MM.1S (cell line): Measurements from ENCODE around the gene DDX52.
A peak's percentile ranks its signal among the peaks of the same experiment; 100 is the strongest.

Source experiments
- DNase-seq: peaks from one replicate; pipeline ENCODE4 v3.0.0-alpha.2; 2015
- H2AFZ ChIP-seq: fragments of 300-600 bp; sonication (generic); 2 replicates; pipeline ENCODE4 v1.6.0; 2016; ENCODE audit warnings: antibody characterized with exemption, low read length
- H3F3A ChIP-seq: fragments of 300-600 bp; sonication (generic); 2 replicates; pipeline ENCODE4 v1.6.1; 2016; ENCODE audit warnings: mild to moderate bottlenecking, antibody characterized with exemption, low read length, moderate library complexity, mixed read lengths; ENCODE audit not compliant: insufficient read depth
- H3K27ac ChIP-seq: fragments of 300-600 bp; sonication (generic); 2 replicates; pipeline ENCODE4 v1.5.1; 2016; ENCODE audit warnings: mild to moderate bottlenecking, low read length
- H3K27me3 ChIP-seq: fragments of 300-600 bp; sonication (generic); replicated peaks from 2 replicates; pipeline ENCODE4 v1.6.0; 2016; ENCODE audit warnings: low read length; ENCODE audit not compliant: insufficient read depth
- H3K36me3 ChIP-seq: fragments of 300-600 bp; sonication (generic); replicated peaks from 2 replicates; pipeline ENCODE4 v1.6.1; 2016; ENCODE audit warnings: mild to moderate bottlenecking, low read length, mixed read lengths; ENCODE audit not compliant: insufficient read depth
- H3K4me1 ChIP-seq: fragments of 300-600 bp; sonication (generic); 2 replicates; pipeline ENCODE4 v1.6.1; 2016; ENCODE audit warnings: low read length, mixed read lengths
- H3K4me2 ChIP-seq: fragments of 300-600 bp; sonication (generic); 2 replicates; pipeline ENCODE4 v1.6.0; 2016; ENCODE audit warnings: low read depth, low read length
- H3K4me3 ChIP-seq: fragments of 300-600 bp; sonication (generic); 2 replicates; pipeline ENCODE4 v1.5.1; 2016; ENCODE audit warnings: low read length, mixed read lengths
- H3K79me2 ChIP-seq: fragments of 300-600 bp; sonication (generic); 2 replicates; pipeline ENCODE4 v1.6.1; 2016; ENCODE audit warnings: mixed run types, low read length, mixed read lengths
- H3K9ac ChIP-seq: fragments of 300-600 bp; sonication (generic); 2 replicates; pipeline ENCODE4 v1.6.1; 2016; ENCODE audit warnings: low read length, mixed read lengths
- H3K9me2 ChIP-seq: fragments of 300-600 bp; sonication (generic); replicated peaks from 2 replicates; pipeline ENCODE4 v1.6.1; 2016; ENCODE audit warnings: mild to moderate bottlenecking, low read length, mixed read lengths; ENCODE audit not compliant: insufficient read depth
- H3K9me3 ChIP-seq: fragments of 300-600 bp; sonication (generic); replicated peaks from 2 replicates; pipeline ENCODE4 v1.6.1; 2016; ENCODE audit warnings: mild to moderate bottlenecking, low read length, mixed read lengths; ENCODE audit not compliant: insufficient read depth
- H4K20me1 ChIP-seq: fragments of 300-600 bp; sonication (generic); 2 replicates; pipeline ENCODE4 v1.6.1; 2016; ENCODE audit warnings: mild to moderate bottlenecking, low read length, moderate library complexity, mixed read lengths; ENCODE audit not compliant: insufficient read depth
- EZH2 ChIP-seq: fragments of 300-600 bp; sonication (generic); optimal IDR thresholded peaks from 2 replicates; pipeline ENCODE3; 2017; ENCODE audit warnings: low read depth, mild to moderate bottlenecking, antibody characterized with exemption, low read length, mixed read lengths
- EZH2phosphoT487 ChIP-seq: fragments of 300-600 bp; sonication (generic); IDR thresholded peaks from 2 replicates; pipeline ENCODE4 v1.6.1; 2018; ENCODE audit warnings: antibody characterized with exemption, low read length
- TF ChIP-seq, protein P1 (sequence below): fragments of 300-600 bp; sonication (generic); IDR thresholded peaks from 2 replicates; pipeline ENCODE4 v1.5.1; 2016; ENCODE audit warnings: antibody characterized with exemption, low read length, mixed read lengths

DDX52 gene, protein sequence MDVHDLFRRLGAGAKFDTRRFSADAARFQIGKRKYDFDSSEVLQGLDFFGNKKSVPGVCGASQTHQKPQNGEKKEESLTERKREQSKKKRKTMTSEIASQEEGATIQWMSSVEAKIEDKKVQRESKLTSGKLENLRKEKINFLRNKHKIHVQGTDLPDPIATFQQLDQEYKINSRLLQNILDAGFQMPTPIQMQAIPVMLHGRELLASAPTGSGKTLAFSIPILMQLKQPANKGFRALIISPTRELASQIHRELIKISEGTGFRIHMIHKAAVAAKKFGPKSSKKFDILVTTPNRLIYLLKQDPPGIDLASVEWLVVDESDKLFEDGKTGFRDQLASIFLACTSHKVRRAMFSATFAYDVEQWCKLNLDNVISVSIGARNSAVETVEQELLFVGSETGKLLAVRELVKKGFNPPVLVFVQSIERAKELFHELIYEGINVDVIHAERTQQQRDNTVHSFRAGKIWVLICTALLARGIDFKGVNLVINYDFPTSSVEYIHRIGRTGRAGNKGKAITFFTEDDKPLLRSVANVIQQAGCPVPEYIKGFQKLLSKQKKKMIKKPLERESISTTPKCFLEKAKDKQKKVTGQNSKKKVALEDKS

DNA sequence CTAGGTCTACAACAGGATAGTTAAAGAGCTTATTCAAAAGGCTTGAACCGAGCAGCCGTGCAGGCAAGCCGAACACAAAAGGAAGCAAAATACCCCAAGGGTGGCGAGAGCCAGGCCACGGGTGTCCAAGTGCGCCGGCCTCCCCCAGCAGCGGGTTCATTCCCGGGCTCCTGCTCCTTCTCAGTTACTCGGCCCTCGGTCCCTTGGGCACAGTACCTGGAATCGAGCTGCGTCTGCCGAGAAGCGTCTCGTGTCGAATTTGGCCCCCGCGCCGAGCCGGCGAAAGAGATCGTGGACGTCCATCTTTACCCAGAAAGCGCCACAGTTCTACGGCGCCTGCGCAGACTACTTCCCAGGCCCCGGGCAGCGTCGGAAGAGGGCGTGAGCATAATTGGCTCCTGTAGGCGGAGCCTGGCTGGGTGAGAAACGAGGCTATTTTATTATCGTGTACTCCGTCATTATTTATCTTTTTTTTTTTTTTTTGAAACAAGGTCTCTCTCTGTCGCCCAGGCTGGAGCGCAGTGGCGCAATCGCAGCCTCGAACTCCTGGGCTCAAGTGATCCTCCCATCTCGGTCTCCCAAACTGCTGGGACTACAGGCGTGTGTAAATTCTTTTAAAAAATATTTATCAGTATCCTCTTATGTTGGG lies at the start of gene DDX52:
DDX52 (minus strand) TSS at position 329 of the 649 bp plus-strand sequence; CDS start at position 303, 26 bp downstream.
- H3K4me3 ChIP-seq: peak within 1 kb of the TSS; percentile 83
- TF ChIP-seq, protein P1, sequence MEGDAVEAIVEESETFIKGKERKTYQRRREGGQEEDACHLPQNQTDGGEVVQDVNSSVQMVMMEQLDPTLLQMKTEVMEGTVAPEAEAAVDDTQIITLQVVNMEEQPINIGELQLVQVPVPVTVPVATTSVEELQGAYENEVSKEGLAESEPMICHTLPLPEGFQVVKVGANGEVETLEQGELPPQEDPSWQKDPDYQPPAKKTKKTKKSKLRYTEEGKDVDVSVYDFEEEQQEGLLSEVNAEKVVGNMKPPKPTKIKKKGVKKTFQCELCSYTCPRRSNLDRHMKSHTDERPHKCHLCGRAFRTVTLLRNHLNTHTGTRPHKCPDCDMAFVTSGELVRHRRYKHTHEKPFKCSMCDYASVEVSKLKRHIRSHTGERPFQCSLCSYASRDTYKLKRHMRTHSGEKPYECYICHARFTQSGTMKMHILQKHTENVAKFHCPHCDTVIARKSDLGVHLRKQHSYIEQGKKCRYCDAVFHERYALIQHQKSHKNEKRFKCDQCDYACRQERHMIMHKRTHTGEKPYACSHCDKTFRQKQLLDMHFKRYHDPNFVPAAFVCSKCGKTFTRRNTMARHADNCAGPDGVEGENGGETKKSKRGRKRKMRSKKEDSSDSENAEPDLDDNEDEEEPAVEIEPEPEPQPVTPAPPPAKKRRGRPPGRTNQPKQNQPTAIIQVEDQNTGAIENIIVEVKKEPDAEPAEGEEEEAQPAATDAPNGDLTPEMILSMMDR: no peak
- no peak for TF ChIP-seq EZH2phosphoT487
- no peak for TF ChIP-seq EZH2
- peaks cover 6% of the 10 kb centered on the region; the same call in 1 of the 2 replicates for H3K4me1 ChIP-seq
- no peaks in the 10 kb centered on the region for H3K9me3 ChIP-seq
- peak; percentile 96 for DNase-seq
- peak within 1 kb of the TSS; percentile 73 for H2AFZ ChIP-seq
- peaks cover 49% of the 10 kb centered on the region for H3K79me2 ChIP-seq
- 0 out of 2 replicates have a peak, but pooled peaks cover under 1% of the 10 kb centered on the region for H3F3A ChIP-seq
- peak within 1 kb of the TSS; percentile 24; the same call in 1 of the 2 replicates for H3K27ac ChIP-seq
- H3K4me2 ChIP-seq: peak within 1 kb of the TSS; percentile 67
- H3K27me3 ChIP-seq: 0 out of 2 replicates have a peak, but pooled peaks cover 4% of the 10 kb centered on the region
- peak within 1 kb of the TSS; percentile 79 for H3K9ac ChIP-seq
- H3K9me2 ChIP-seq: no peaks in the 10 kb centered on the region
- H4K20me1 ChIP-seq: no peaks in the 10 kb centered on the region
- H3K36me3 ChIP-seq: peaks cover 6% of the 10 kb centered on the region

DNA sequence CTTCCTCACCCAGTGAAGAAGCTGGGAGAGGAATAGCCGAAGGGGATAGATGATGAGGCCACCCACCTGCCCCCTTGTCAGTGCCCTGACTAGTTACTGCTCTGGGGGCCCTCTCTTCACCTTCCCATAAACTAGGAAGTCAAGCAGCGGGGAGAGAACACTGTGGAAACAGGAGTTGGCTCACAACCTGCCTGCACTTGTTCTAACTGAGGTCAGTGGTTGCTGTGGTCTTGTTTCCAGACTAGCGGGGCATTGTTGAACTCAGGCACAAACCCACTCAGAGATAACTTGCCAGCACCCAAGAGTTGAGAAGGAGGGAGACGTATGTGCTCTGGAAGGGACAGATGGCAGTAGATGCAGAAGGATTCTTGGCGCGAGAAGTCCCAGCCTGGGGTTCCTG lies 48.6 kb upstream of the DDX52 start:
- Histone ChIP-seq H3K27me3 (no peaks in the 10 kb centered on the region), H3K9me2 (no peaks in the 10 kb centered on the region), H3K27ac (no peak overlapping the region), H3K9me3 (no peaks in the 10 kb centered on the region), H3K4me1 (no peaks in the 10 kb centered on the region), H3K4me2 (no peak overlapping the region), H3K9ac (no peak overlapping the region), H3K79me2 (no peaks in the 10 kb centered on the region), H3F3A (no peaks in the 10 kb centered on the region), H3K36me3 (no peaks in the 10 kb centered on the region), H2AFZ (no peak overlapping the region), H3K4me3 (no peak overlapping the region), H4K20me1 (no peaks in the 10 kb centered on the region)
- DNase-seq: no peak
- TF ChIP-seq EZH2phosphoT487: no peak
- TF ChIP-seq, protein P1: no peak

DNA sequence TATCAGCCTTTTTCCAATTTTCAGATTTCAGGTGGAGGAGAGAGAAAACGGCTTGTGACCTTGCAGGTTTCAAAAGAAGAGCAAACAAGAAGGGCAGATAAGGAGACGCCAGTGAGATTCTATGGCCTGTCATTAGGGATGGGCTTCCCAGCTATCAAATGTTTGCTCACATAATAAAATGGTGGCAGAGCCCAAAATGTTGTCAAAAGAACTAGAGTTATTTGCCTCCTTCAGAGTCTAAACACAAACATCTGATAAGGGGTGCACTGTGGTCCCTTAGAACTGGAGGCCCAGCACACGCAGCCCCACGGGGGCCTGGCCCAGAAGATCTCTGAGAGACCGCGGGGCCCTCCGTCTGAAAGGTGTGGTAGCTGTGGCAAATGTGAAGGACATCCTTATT lies 46.1 kb upstream of the DDX52 start:
- H2AFZ ChIP-seq: no peak overlapping the region
- no peaks in the 10 kb centered on the region for H3F3A ChIP-seq
- no peak overlapping the region for H3K9ac ChIP-seq
- H3K9me2 ChIP-seq: no peaks in the 10 kb centered on the region
- H3K79me2 ChIP-seq: no peaks in the 10 kb centered on the region
- no peaks in the 10 kb centered on the region for H3K4me1 ChIP-seq
- no peak overlapping the region for H3K4me3 ChIP-seq
- H4K20me1 ChIP-seq: no peaks in the 10 kb centered on the region
- H3K27ac ChIP-seq: no peak overlapping the region
- TF ChIP-seq, protein P1: no peak
- TF ChIP-seq EZH2: no peak
- no peak for TF ChIP-seq EZH2phosphoT487
- no peak for DNase-seq
- H3K4me2 ChIP-seq: no peak overlapping the region
- H3K36me3 ChIP-seq: no peaks in the 10 kb centered on the region
- H3K9me3 ChIP-seq: no peaks in the 10 kb centered on the region
- no peaks in the 10 kb centered on the region for H3K27me3 ChIP-seq
